HG02840 (cell line): ENCODE results near the gene ALG9.
"Not testable (repeated sequence)": the region's sequence is repeated elsewhere in the genome, so short reads cannot be mapped to it uniquely, and the experiment has no call there.

Source experiments
- ATAC-seq: cut with Tn5 transposase; IDR thresholded peaks from one replicate; pipeline ENCODE4 v1.9.1; 2021; ENCODE audit warnings: mild to moderate bottlenecking, moderate library complexity, moderate number of reproducible peaks; ENCODE audit not compliant: unreplicated experiment, low FRiP score

ALG9 gene

DNA sequence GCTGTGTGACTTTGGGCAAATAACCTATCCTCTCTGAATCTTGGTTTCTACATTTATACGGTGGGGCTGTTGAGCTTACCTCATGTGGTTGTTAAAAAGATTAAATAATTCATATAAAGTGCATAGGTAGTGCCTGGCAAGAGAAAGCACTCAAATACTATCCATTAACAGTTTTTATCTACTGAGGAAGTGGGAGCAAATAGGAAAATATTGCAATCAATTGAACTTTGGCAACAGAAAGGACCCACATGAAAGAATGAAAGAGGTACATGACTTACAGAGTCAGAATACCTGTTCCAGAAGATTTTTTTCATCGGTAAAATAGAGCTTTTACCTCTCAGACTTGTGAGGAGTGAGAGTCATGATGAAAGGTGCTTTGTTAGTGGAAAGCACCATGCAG, 98.8 kb downstream of the ALG9 start:
- no peak for ATAC-seq

- not testable (repeated sequence) for ATAC-seq
These were observed 100.2 kb downstream of the ALG9 start for GRCh38 chr11:111771205-111771604.

DNA sequence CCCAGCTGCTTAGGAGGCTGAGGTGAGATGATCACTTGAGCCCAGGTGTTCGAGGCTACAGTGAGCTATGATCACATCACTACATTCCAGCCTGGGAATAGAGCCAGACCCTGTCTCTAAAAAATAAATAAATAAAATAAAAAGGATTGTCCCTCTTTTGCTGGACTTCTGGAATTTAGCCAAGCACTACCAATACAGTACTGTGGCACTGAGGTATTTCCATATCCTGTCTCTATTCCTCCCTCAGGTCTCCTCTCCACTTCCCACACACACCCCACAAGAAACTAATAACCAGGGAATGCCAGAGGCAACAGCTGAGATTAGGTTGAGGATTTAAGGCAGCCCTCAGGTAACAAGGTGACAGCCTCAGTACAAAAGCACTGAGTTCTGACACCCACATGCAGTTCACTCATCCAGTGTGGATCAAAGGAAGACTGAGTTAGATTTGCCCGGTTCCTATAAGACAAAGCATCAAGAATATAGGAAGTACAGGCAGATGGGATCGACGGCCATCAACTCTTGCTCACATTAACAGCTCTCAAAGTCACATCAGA, 100.7 kb downstream of the ALG9 start:
- ATAC-seq, result no peak

GRCh38 chr11:111766834-111767142, 104.6 kb downstream of the ALG9 start:
- ATAC-seq, result peak; percentile 10

GRCh38 chr11:111765984-111766833, 105.2 kb downstream of the ALG9 start, which contains the start of gene PPP2R1B:
Gene PPP2R1B (minus strand): TSS chr11:111766389. CDS start chr11:111766361, 28 bp downstream.
- ATAC-seq, result peak; percentile 84

DNA sequence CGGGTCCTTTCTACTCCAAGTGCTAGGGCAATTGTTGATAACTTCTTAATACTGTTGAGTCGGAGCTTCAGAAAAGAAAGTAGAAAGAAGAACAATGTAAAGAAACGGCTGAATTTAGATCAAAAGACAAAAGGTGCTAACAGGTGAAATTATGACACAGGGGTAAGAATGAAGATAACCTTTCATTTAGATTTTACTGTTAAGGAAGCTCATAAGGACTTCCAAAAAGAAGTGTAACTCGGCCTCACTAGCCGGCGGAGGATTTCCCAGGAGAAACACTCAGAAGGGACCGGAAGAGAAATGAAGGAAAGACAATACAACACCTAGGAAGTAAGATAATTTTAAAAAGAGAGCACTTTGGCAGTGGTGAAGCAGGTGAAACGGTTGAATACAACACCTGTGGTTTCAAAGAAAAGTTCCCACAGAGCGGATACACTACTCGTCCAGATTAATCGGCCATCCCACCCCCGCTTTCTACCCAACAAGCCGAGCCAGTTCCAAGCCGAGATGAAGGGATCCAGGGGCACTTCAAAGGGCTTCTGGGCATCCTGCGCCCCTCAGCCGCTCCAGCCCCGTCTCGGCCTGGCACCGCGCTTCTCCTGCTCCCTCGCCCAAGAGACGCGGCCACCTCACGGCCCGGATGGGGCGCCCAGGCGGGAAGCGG, 105.9 kb downstream of the ALG9 start:
- ATAC-seq, result peak; percentile 35

- no peak for ATAC-seq
These were observed 106.8 kb downstream of the ALG9 start for GRCh38 chr11:111764621-111765020.

DNA sequence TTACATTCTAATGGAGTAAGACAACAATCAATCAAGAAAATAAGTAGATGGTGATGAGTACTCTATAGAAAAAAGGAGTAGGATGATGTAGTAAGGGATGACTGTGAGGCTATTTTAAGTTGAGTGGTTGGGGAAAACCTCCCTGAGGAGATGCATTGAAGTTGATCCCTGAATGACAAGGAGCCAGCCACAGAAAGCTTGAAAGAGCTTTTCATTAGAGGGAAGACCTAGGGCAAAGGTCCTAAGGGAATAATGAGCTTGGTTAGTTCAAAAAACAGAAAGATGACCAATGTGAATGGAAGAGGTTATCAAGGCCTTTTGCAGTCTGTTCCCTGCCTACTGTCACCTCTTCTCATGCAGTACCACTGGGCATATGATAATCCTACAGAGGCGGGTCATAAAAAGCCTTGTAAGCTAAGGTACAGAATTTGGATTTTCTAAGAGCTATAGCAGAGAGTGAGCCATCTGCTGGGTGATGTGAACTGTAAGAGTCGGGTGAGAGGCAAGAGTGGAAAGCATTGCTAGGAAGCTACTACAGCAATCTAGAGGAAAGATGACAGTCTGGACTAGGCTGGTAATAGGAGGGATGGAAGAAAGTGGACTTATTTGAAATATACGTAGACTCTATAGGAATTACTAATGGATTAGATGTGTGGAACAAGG, 108.3 kb downstream of the ALG9 start:
- no peak for ATAC-seq

GRCh38 chr11:111762526-111762925, 108.9 kb downstream of the ALG9 start:
- no peak for ATAC-seq

DNA sequence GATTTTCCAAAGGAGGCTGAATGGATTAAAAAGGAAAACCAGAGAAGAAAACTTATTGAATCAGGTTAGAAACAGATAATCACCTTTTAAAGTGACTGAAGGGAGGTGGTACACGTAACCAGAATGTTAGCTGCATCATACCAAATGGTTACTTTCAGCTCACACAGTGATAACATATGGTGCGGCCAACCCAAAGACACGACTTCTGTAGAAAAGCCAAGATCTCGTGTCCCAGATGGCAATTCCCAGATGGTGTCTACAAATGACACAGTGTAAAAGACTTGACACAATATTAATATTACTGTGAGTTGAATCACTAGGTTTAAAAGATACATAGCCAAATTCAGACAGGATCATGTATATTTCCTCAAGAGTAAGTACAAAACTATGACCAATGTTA, 110.3 kb downstream of the ALG9 start:
- no peak for ATAC-seq

DNA sequence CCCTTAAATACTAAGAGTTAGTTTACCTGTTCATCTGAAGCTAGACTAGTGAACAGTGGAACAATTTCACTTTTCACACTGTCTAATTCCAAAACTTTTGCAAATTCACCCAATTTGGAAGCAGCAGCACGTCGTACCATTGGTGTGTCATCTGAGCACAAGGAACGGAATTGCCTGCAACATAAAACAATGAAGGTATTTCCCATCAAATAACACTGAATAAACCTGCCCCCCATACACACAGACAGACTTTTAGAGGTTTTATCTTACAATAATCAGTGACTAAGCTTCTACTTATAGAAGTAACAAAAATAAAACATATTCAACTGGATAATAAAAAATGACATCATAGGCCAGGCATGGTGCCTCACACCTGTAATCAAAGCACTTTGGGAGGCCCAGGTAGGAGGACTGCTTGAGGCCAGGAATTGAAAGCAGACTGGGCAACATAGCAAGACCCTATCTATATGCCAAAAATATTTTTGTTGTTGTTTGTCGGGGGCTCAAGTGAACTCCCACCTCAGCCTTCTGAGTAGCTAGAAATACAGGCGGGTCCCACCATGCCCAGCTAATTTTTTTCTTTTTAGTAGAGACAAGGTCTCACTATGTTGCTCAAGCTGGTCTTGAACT, 111.5 kb downstream of the ALG9 start:
- no peak for ATAC-seq

DNA sequence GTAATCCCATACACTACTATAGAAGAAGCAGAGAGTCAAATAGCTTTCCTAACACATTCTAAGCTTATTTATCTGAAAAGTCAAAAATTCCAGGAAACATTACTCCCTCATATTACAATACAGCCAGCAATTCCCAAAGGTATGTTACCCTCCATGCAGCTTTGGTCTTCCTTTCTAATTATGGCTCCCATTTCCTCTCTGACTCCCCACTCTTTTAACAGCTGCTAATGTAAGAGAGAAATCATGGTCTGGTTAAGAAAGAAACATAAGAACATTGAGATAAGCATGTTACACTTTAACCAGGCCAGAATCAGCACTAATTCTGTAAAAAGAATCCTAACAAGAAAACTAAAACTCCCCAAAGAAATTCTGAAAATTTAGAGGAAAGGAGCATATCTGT, 112.0 kb downstream of the ALG9 start:
- ATAC-seq, result no peak

- ATAC-seq, result no peak
These were observed 115.3 kb downstream of the ALG9 start for GRCh38 chr11:111756097-111756496.

DNA sequence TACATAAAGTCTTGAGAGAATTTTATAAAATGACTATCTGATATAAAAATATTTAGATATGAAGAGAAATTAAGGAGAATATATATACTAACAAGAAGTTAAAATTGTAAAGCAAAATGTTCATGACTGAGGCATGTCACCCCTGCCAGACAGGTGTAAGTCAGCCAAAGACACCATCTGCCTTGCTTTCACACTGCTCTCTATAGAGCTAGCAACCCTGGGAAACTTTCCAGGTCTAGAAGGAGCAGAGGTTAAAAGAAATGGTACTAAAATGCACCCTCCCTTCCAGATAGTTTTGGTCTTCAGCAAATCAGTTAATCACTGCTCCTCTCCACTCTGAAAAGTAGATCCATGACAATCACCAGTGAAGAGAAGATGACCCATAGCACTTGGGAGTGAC, 121.7 kb downstream of the ALG9 start:
- no peak for ATAC-seq

DNA sequence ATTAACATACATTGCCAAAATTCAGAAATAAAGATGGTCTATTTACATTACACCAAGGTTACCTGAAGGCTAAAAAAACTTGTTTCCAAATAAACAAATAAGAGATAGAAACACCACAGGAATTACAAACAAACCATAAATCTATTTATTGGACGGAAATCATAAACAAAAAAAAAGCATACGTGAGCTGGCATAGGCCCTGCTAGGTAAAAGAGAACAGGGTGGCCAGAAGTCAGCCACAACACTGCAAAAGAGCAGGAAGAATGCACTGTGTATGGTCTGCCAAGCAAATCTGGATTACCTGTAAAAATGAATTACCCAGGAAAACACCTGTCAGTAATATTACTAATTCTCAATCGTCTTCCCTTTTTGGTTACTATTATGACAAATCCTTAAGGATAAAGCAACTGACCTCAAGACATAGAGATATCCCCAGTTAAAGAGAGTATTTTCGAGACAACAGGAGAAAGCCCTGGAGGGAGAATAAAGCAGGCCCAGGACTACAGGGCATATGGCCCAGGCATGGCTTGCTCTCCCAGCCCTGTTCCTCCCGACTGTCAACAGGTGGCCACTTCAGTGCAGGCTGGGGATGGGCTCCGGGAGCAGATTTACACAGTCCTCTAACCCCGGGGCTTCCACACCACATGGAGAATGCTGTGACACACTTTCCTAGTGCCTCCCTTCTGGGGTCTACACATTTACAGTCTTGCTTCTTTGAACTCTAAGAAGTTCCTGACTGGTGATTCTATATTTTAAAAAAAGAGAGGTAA, 123.2 kb downstream of the ALG9 start:
- no peak for ATAC-seq

DNA sequence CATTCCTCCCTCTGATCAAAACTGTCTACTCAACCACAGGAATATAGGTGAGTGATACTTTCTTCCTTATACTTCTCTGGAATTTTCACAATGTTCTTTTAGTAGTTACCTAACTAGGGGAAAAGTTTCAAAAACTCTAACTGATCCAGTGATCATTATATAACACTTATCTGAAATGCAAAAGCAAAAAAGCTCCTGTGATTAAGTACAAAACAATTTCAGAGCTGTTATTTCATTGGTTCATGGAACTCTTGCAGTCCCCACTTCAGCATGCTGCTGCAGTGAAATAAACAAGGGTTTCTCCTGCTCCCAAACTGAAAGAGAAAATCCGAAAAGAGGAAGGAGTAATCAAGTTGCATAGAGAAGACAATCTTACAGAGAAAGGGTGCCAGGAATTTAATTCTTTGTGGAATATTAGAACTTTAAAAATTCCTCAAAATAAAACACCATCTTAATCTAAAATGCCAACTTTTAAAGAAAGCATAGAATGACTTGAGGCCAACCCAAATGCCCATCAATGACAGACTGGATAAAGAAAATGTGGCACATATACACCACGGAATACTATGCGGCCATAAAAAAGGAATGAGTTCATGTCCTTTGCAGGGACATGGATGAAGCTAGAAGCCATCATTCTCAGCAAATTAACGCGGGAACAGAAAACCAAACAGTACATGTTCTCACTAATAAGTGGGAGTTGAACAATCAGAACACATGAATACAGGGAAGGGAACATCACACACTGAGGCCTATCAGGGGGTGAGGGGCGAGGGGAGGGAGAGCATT, 125.5 kb downstream of the ALG9 start:
- no peak for ATAC-seq

DNA sequence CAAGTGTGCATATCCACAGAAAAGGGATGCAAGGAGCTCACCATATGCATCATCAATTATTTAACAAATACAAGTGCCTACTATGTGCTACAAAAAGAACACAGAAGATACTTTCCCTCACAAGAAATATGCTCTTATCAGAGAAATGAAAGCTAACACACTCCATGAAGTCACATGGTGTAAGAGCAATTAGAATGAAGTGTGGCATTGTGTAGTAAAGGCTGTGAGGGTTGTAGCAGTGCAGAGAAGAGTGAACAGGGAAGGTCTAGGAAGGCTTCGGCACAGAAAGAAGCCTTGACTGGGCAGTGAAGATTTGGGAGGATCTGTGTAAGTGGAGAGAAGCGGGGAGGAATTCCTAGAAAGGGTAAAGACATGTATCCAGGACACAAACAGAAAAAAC, 127.7 kb downstream of the ALG9 start:
- no peak for ATAC-seq

DNA sequence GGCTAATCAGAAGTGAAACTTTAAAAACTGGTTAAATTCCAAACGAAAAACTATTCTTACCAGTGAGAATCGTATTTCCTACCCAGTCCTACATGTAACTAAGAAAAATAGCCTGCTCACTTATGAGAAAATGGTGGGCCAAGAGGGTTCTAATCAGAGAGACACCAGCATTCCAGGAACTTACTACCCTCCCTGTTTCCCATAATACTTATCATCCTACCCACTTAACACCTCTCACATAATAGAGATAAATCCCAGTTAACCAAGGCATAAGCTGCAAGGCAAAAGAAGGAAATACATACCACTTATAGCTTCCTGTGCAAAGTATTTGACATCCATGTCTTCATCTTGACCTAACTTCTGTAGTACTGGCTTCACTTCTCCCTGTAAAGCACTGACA, 129.6 kb downstream of the ALG9 start:
- ATAC-seq, result no peak

DNA sequence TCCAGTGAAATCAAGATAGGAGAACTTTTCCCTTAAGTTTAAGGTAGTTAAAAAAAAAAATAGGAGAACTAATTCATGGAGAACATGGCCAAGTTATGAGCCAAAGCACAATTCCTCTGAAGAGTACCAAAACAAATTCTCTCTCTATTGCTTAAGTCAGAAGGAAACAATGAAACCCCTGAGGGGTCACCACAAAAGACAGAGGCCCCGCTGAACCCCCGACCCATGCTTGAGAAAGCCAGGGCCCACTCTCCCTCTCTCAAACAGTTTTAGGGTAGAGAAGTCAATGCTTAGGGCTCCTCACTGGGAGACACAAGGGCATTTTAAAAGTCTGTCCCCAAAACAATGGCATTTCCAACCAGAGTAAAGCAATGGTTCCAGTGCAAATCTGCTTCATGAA, 132.1 kb downstream of the ALG9 start:
- no peak for ATAC-seq
